Liver (tissue), 9 donors: ENCODE results near the gene ADK. TPM values are rescaled to one million over a fixed set of nuclear protein-coding genes. Genes with fewer than 3 reads are reported as not detected.

Experiments
- DNase-seq: peaks from one replicate; pipeline ENCODE4 v3.0.0-alpha.2; 2017; ENCODE audit warnings: low spot score
- H3K27ac ChIP-seq, 2 donors: one replicate each; pipeline ENCODE4 v1.7.0; 2013; ENCODE audit warnings: inconsistent platforms in 2 of 2, low read length in 2 of 2, control low read depth in 1 of 2, low read depth in 1 of 2, mild to moderate bottlenecking in 1 of 2
- H3K27me3 ChIP-seq, 4 donors: one replicate each; pipeline versions ENCODE4 v1.6.1 to v1.7.0; 2013; ENCODE audit warnings: low read length in 3 of 4, inconsistent platforms in 1 of 4, mild to moderate bottlenecking in 1 of 4, moderate library complexity in 1 of 4; ENCODE audit not compliant: control insufficient read depth in 4 of 4, insufficient read depth in 4 of 4
- H3K36me3 ChIP-seq, 4 donors: one replicate each; pipeline versions ENCODE4 v1.6.1 to v1.7.0; 2013; ENCODE audit warnings: low read length in 3 of 4, mild to moderate bottlenecking in 3 of 4, low read depth in 1 of 4, moderate library complexity in 1 of 4; ENCODE audit not compliant: control insufficient read depth in 4 of 4, insufficient read depth in 3 of 4
- H3K4me1 ChIP-seq, 4 donors: one replicate each; pipeline versions ENCODE4 v1.6.1 to v1.7.0; 2013; ENCODE audit warnings: low read length in 3 of 4, mild to moderate bottlenecking in 3 of 4, moderate library complexity in 1 of 4; ENCODE audit not compliant: control insufficient read depth in 4 of 4, insufficient read depth in 4 of 4
- H3K4me3 ChIP-seq, 3 donors: one replicate each; pipeline versions ENCODE4 v1.6.1 to v1.7.0; 2013; ENCODE audit warnings: low read length in 3 of 3, control low read depth in 1 of 3, low read depth in 1 of 3, mild to moderate bottlenecking in 1 of 3
- H3K9ac ChIP-seq, 2 donors: one replicate each; pipeline ENCODE4 v1.7.0; 2013; ENCODE audit warnings: low read length in 2 of 2, mild to moderate bottlenecking in 2 of 2, moderate library complexity in 2 of 2, control low read depth in 1 of 2, low read depth in 1 of 2
- H3K9me3 ChIP-seq, 4 donors: one replicate each; pipeline versions ENCODE4 v1.6.1 to v1.7.0; 2013; ENCODE audit warnings: low read length in 3 of 4; ENCODE audit not compliant: control insufficient read depth in 4 of 4
- EGR1 ChIP-seq, 2 donors: IDR thresholded peaks; 2 replicates each; pipeline ENCODE4 v1.6.1; 2016 to 2018; ENCODE audit warnings: antibody characterized with exemption in 2 of 2, low read depth in 2 of 2
- FOXA1 ChIP-seq: IDR thresholded peaks from 2 replicates; pipeline ENCODE4 v1.6.1; 2016; ENCODE audit warnings: antibody characterized with exemption
- FOXA2 ChIP-seq: IDR thresholded peaks from 2 replicates; pipeline ENCODE4 v1.6.1; 2016; ENCODE audit warnings: antibody characterized with exemption
- GABPA ChIP-seq, 2 donors: IDR thresholded peaks in 1 of 2; conservative IDR thresholded peaks in 1 of 2; 2 replicates each; pipeline ENCODE4 v1.6.1; 2016; ENCODE audit warnings: antibody characterized with exemption in 2 of 2, mild to moderate bottlenecking in 1 of 2, moderate library complexity in 1 of 2
- HNF4A ChIP-seq, 2 donors: conservative IDR thresholded peaks; 2 replicates each; pipeline ENCODE4 v1.6.1; 2016; ENCODE audit warnings: antibody characterized with exemption in 2 of 2, mild to moderate bottlenecking in 2 of 2
- HNF4G ChIP-seq: IDR thresholded peaks from 2 replicates; pipeline ENCODE4 v1.6.1; 2016; ENCODE audit warnings: antibody characterized with exemption
- JUND ChIP-seq, 2 donors: IDR thresholded peaks; 2 replicates each; pipeline ENCODE4 v1.6.1; 2016; ENCODE audit warnings: antibody characterized with exemption in 2 of 2
- NR2F2 ChIP-seq: IDR thresholded peaks from 2 replicates; pipeline ENCODE4 v1.6.1; 2016; ENCODE audit warnings: antibody characterized with exemption
- RXRA ChIP-seq, 2 donors: IDR thresholded peaks; 2 replicates each; pipeline ENCODE4 v1.6.1; 2017 to 2018; ENCODE audit warnings: antibody characterized with exemption in 2 of 2, mild to moderate bottlenecking in 1 of 2
- SP1 ChIP-seq: IDR thresholded peaks from 2 replicates; pipeline ENCODE4 v1.6.1; 2018; ENCODE audit warnings: antibody characterized with exemption, mild to moderate bottlenecking
- TAF1 ChIP-seq: conservative IDR thresholded peaks from 2 replicates; pipeline ENCODE4 v1.6.1; 2016; ENCODE audit warnings: antibody characterized with exemption, mild to moderate bottlenecking
- YY1 ChIP-seq: IDR thresholded peaks from 2 replicates; pipeline ENCODE4 v1.6.1; 2016; ENCODE audit warnings: antibody characterized with exemption, mild to moderate bottlenecking
- WGBS: extraction: QIAGEN DNeasy Blood & Tissue Kit; methylation state at CpG from one replicate; pipeline ENCODE4 v1.1.7; 2013; 5-methylcytosine and 5-hydroxymethylcytosine counted together
- polyA plus RNA-seq, 2 donors: library from polyadenylated mRNA; stranded (reverse) in 1 of 2; unstranded in 1 of 2; fragments of 200-250 nt in 1 of 2; fragments of >200 nt in 1 of 2; fragmentation: Nextera tagmentation in 1 of 2; extraction: Ambion mirVana in 1 of 2; gene quantifications; one replicate each; pipeline versions ENCODE4 v1.2.1 to v1.2.3, GENCODE V29; 2013 to 2015
- total RNA-seq, 2 donors: library from RNA; depleted of rRNA; stranded (reverse); fragments of >200 nt; gene quantifications; one replicate each; pipeline ENCODE4 v1.2.3, GENCODE V29; 2014
- TF ChIP-seq, protein P1 (sequence below): fragments of 150-350 bp; IDR thresholded peaks from 2 replicates; pipeline ENCODE4 v1.5.1; 2017; ENCODE audit warnings: improper control_type of control experiment, low read depth, low read length; ENCODE audit not compliant: missing input control
- TF ChIP-seq, protein P2 (sequence below): IDR thresholded peaks from 2 replicates; pipeline ENCODE4 v1.6.1; 2016; ENCODE audit warnings: antibody characterized with exemption
- TF ChIP-seq, protein P3 (sequence below): IDR thresholded peaks from 2 replicates; pipeline ENCODE4 v1.6.1; 2016; ENCODE audit warnings: antibody characterized with exemption
- TF ChIP-seq, protein P4 (sequence below): IDR thresholded peaks from 2 replicates; pipeline ENCODE4 v1.6.1; 2016; ENCODE audit warnings: antibody characterized with exemption, mild to moderate bottlenecking
- donor health status: healthy.
- donor health status: healthy.
- donor health status: healthy.
- donor health status: healthy.
- donor health status: healthy.

Gene ADK
- total and polyA plus RNA-seq, 4 donors = 18.0 to 110 (median 65.5) TPM

DNA sequence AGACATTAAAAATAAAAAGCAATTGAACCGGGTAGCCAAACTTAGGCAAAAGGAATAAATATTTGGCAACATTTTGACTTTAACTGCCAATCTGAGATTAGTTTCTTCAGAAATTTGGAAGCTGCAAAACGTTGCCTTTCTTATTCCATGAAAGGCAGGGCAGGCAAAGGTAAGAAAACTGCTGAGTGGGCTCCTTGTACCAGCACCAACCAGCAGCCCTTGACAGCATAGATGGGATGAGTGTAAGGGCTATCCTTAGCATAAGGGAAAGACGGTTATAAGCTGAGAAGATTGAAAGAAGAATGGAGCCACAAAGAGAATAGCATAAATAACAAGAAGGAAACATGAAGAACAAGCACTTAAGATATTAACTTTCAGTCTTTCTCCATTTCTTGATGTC, 29.0 kb upstream of the ADK start:
- Histone ChIP-seq H3K9ac (no peak overlapping the region), H3K27me3 (no peaks in the 10 kb centered on the region), H3K9me3 (no peaks in the 10 kb centered on the region), H3K27ac (no peak overlapping the region), H3K4me3 (no peak overlapping the region), H3K4me1 (no peaks in the 10 kb centered on the region), H3K36me3 (peaks cover 13 to 71% (median 52%) of the 10 kb centered on the region in 4 donors)
- 72% methylated on average over 3 of the region's 3 CpGs for WGBS
- TF ChIP-seq SP1 (no peak), NR2F2 (no peak), HNF4G (no peak), FOXA1 (no peak), HNF4A (conservative IDR thresholded peaks at IDR 0.05) (no peak), FOXA2 (no peak), YY1 (no peak), JUND (IDR thresholded peaks at IDR 0.05) (no peak), TAF1 (no peak), RXRA (IDR thresholded peaks at IDR 0.05) (no peak), GABPA (IDR thresholded peaks at IDR 0.05 in 1 of 2, conservative IDR thresholded peaks at IDR 0.05 in 1 of 2) (no peak), EGR1 (IDR thresholded peaks at IDR 0.05; ENCODE audit: low read depth in 2 of 2) (no peak)
- TF ChIP-seq, protein P1, sequence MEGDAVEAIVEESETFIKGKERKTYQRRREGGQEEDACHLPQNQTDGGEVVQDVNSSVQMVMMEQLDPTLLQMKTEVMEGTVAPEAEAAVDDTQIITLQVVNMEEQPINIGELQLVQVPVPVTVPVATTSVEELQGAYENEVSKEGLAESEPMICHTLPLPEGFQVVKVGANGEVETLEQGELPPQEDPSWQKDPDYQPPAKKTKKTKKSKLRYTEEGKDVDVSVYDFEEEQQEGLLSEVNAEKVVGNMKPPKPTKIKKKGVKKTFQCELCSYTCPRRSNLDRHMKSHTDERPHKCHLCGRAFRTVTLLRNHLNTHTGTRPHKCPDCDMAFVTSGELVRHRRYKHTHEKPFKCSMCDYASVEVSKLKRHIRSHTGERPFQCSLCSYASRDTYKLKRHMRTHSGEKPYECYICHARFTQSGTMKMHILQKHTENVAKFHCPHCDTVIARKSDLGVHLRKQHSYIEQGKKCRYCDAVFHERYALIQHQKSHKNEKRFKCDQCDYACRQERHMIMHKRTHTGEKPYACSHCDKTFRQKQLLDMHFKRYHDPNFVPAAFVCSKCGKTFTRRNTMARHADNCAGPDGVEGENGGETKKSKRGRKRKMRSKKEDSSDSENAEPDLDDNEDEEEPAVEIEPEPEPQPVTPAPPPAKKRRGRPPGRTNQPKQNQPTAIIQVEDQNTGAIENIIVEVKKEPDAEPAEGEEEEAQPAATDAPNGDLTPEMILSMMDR = no peak
- TF ChIP-seq, protein P2, sequence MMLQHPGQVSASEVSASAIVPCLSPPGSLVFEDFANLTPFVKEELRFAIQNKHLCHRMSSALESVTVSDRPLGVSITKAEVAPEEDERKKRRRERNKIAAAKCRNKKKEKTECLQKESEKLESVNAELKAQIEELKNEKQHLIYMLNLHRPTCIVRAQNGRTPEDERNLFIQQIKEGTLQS = no peak
- TF ChIP-seq, protein P3, sequence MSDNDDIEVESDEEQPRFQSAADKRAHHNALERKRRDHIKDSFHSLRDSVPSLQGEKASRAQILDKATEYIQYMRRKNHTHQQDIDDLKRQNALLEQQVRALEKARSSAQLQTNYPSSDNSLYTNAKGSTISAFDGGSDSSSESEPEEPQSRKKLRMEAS = no peak
- TF ChIP-seq, protein P4, sequence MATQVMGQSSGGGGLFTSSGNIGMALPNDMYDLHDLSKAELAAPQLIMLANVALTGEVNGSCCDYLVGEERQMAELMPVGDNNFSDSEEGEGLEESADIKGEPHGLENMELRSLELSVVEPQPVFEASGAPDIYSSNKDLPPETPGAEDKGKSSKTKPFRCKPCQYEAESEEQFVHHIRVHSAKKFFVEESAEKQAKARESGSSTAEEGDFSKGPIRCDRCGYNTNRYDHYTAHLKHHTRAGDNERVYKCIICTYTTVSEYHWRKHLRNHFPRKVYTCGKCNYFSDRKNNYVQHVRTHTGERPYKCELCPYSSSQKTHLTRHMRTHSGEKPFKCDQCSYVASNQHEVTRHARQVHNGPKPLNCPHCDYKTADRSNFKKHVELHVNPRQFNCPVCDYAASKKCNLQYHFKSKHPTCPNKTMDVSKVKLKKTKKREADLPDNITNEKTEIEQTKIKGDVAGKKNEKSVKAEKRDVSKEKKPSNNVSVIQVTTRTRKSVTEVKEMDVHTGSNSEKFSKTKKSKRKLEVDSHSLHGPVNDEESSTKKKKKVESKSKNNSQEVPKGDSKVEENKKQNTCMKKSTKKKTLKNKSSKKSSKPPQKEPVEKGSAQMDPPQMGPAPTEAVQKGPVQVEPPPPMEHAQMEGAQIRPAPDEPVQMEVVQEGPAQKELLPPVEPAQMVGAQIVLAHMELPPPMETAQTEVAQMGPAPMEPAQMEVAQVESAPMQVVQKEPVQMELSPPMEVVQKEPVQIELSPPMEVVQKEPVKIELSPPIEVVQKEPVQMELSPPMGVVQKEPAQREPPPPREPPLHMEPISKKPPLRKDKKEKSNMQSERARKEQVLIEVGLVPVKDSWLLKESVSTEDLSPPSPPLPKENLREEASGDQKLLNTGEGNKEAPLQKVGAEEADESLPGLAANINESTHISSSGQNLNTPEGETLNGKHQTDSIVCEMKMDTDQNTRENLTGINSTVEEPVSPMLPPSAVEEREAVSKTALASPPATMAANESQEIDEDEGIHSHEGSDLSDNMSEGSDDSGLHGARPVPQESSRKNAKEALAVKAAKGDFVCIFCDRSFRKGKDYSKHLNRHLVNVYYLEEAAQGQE = no peak
- no peak for DNase-seq

DNA sequence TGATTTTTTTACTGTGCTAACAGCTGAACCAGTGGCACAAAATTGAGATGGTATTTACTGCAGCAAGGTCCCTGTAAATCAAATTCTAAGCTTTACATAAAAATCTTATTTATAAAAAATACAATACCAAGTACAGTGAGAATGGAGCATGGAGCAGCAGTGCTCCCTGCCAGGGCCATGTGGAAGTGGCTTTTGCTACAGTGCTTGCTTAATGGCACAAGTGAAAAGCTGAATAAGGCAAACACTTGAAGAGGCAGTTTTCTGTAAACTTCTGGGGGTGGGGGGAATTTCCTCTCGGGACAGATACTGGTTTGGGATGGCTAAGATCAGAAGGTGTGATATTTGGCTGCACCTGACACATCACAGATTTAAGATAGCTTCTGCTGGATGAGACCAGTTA, 27.9 kb upstream of the ADK start:
- no peak overlapping the region for H3K9ac ChIP-seq
- no peak overlapping the region for H3K4me3 ChIP-seq
- H3K27me3 ChIP-seq = no peaks in the 10 kb centered on the region
- no peak overlapping the region for H3K27ac ChIP-seq
- no peak for DNase-seq
- TF ChIP-seq GABPA (IDR thresholded peaks at IDR 0.05 in 1 of 2, conservative IDR thresholded peaks at IDR 0.05 in 1 of 2) (no peak), EGR1 (IDR thresholded peaks at IDR 0.05; ENCODE audit: low read depth in 2 of 2) (no peak)
- TF ChIP-seq, protein P3 = no peak
- H3K36me3 ChIP-seq = peaks cover 13 to 69% (median 46%) of the 10 kb centered on the region in 4 donors
- H3K9me3 ChIP-seq = no peaks in the 10 kb centered on the region
- 7% methylated on average over 1 of the region's 1 CpG for WGBS
- H3K4me1 ChIP-seq = no peaks in the 10 kb centered on the region
